Head of caudate nucleus (tissue), 42 donors: Measurements from ENCODE around the gene CALHM2.
A peak's percentile ranks its signal among the peaks of the same experiment; 100 is the strongest.

Experiments used
- DNase-seq, 42 donors: peaks; one replicate each; pipeline versions ENCODE4 v3.0.0 to v3.0.0-alpha.2; 2020 to 2021; ENCODE audit warnings: mixed read lengths in 7 of 42
- intact Hi-C: fragments of 100-400 bp; cut with DNase I; formaldehyde crosslinking; loops from one replicate; pipeline ENCODE4 v1.15.0; 2022

Gene CALHM2

DNA sequence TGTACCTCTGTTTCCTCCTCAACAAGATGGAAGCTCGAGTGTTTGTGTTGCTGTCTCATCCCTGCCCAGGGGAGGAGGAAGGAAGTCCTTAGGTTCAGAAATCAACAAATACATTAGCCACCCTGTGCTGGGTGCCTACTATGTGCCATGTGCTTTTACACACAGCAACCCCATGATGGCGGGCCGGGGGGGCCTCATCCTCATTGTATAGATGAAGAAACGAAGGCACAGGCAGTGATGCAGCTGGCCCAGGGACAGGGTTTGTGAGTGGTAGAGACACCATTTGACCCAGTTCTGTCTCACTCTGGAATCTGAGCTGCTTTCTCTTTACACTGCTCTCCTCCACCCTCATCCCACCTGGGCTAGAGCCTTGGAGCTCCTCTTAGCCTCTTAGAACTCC lies 1.9 kb upstream of the CALHM2 start:
- no peak for DNase-seq
- intact Hi-C loops = no loop called here

DNA sequence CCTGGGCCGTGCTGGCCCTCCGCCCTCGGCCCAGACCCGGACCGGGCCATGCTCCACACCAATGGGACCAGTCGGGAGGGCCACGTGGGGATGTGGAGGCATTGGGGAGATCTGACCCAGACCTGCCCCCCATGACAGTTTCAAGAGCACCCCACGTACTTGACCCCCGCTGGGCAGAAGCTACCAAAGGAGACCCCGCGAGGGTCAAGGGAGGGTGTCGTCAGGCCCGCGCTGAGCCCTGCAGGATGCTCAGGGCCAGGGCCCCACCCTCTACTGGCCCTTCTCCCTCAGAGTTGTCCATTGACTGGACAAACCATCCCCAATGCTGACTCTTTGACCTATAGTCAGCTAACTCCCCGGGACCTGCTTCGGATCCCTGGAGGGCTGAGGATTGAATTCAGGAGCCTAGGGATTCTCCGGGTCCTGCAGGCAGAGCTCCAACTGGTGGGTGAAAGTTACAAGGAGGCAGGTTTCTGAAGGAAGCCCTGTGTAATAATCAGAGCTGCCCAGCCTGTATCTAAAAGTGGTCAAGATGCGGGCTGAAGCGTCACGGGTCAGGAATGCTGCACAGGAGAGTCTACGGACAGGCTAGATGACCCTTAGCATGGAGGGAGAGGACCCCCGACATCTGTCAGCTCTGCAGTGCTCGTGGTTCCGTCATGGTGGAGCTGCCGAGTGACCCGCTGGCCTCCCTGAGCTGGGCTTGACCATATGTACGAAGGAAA lies 498 bp upstream of the CALHM2 start:
- intact Hi-C loops = no loop called here
- no peak for DNase-seq

DNA sequence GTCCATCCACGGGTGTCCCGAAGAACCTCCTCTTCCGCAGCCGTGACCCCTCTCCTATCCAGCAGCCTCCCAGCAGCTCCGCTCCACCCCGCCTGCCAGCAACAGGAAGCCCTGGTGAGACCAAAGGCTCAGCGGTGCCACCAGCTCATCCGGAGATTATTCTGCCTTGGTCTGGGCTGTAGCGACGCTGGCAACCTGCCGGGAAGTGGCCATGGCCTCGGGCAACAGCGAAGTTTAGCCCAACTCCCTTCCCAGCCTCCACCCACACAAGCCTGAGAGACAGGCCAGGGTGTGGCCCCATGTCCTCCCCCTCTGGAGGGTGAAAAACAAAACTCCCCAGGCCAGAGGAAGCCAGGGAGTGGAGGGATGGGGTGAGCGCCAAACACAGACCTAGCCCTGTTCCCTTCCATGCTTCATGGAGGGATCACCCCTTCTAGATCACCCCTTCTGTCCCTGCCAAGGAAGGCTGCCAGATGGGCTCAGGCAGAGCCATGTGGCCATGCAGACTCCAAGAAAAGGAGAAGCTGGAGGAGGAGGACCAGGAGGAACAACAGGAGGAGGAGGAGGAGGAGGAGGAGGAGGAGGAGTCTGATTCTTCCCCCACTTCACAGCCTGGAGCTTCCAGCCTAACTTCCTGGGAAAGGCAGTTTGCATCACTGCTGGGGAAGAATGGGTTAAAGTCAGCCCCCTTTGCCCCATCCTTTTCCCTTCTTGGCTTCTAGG lies 918 bp downstream of the CALHM2 start:
- intact Hi-C loops = no loop called here
- DNase-seq = peak in 13 of 42 donors; percentile 5 to 54 (median 20)

DNA sequence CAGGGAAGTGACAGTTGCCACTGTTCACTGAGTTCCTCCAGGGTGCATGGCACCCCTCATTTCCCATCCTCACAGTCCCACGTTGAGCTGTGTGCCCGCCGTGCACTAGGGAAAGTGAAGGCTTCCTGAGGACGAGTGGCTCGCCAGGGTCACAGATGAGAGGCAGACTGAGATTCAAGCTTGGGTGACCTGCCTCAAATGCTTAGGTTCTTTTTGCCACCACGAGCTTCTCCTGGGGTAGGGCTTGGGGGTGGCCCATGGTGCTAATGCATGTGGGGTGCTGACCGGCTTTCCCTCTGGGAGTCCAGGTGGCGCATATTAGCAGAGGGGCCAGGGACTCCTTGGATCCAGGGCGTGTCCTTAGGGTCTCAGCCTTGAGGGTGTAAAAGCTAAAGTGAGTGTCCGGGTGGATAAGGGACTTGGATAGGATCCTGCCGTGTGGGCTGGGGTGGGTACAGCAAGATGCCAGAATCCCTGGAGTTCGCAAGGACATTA lies 1.9 kb downstream of the CALHM2 start:
- no peak for DNase-seq
- intact Hi-C loops = no loop called here

DNA sequence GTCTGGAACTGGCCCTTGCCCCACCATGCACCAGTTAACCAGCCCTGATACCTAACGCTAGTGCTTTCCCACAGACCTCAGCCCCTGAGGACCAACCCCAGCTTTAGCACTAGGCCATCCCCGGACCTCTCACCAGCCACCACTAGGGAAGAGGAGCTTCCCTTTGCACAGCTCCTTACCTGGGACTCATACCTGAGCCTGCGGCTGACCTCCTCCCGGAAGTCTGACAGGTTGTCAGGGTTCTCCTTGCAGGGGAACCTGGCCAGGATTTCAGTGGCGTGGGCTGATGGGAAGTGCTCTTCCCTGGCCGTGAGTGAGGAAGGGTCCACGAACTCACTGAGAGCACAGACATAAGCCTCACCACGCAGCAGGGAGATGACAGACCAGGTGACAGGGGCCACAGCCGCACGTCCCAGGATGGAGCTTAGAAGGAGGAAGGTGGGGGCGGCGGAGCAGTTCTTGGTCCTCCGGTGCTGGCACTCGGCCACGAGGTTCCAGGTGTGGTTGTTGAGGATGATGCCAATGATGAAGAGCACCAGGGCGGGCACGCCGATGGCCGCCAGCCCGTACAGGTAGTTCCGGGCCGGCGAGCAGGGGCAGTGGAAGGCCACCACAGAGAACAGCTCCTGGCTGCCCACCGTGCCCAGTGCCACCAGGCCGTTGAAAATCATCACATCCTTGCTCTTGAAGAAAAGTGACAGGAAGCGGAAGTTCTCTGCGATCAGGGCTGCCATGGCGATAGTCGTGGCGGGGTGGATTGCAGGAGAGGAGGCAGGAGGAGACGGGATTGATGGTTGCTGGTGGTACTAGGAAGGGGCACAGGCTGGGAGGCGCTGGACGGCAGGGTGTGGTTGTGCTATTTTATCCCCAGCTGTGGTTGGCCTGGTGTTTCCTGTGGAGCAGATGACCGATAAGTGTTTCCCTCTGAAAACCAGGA lies 2.7 kb downstream of the CALHM2 start:
- DNase-seq = no peak

DNA sequence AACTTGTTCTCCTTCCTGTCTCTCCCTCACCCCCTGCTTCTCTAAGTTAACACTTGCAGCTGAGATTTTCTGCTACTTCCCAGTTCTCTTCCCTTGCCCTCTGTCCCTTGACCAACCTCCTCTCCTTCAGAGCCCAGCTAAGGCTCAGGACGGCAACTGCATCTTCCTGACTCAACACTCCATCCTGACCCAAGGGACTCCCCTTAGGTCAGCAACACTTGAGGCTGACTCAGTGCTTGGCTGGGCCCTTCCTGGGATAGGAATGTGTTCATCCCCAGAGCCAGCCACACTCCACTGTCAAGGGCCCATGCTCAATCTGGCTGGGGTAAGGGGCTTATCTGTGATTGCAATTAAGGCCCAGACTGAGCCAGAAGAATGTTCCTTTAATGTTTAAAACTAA lies 3.4 kb downstream of the CALHM2 start:
- intact Hi-C loops = no loop called here
- no peak for DNase-seq

More for the DNA sequence above, 2.7 kb downstream of the CALHM2 start:
- intact Hi-C loops = no loop called here

GRCh38 chr10:103447187-103447586 lies 5.0 kb downstream of the CALHM2 start:
- intact Hi-C loops = no loop called here

DNA sequence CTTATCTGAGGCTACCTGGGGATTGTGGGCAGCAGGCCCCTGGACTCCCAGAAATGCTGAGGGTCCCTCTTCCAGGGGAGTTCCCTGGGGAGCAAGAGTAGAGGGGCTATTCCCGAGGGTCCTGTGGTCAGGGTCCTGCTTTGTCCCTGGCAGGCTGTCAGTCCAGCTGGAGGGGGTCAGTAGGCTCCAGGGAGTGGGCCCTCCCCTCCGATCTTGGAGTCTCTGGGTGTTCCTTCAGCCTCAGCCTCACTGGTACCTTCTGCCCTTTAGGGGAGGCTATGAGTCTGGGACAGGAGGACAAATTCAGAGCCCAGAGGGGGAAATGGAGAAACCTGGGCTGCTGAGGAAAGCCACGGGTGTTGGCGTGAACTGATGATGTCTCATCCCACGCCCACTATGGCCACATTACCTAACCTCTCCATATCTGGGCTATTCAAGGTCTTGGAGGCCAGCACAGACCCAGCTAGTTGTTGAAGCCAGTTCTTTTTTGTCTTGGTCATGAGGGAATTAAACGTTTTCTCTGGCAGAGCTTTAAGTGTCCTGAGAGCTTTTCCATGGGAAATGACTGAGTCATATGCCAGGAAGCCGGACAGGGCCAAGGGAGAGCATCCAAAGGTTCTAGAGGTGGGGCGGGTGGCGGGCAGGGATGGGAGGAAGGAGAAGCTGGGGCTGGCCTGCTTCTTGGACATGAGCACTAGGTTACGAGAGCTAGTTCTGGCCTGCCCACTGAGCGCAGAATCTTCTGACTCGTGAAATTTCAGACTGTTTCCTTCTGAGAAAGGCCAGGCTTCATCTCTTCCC lies 6.2 kb downstream of the CALHM2 start:
- peak in 6 of 42 donors; percentile 12 to 44 (median 21) for DNase-seq
- intact Hi-C loops = no loop called here

More at GRCh38 chr10:103447187-103447586, 5.0 kb downstream of the CALHM2 start:
- no peak for DNase-seq

GRCh38 chr10:103445366-103445765 lies 6.8 kb downstream of the CALHM2 start:
- DNase-seq = no peak
- intact Hi-C loops = no loop called here

DNA sequence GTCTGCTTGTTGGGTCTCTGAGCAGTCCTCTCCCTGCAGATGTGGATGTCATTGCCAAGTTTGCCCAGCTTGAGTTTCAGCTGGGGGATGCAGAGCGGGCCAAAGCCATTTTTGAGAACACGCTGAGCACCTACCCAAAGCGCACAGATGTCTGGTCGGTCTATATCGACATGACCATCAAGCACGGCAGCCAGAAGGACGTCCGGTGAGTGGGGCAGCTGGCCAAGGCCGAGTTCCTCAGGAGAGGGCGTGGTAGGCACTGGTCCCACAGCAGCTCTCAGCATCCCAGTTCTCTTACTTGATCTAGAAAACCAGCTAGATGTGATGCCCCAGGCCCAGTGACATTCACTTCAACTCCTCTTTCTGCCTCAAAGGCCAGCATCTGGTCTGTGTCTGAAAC lies 7.7 kb downstream of the CALHM2 start:
- no peak for DNase-seq
- intact Hi-C loops = no loop called here

GRCh38 chr10:103443475-103444185 lies 8.5 kb downstream of the CALHM2 start:
- DNase-seq = no peak
- intact Hi-C loops = no loop called here

GRCh38 chr10:103442031-103442461 lies 10.1 kb downstream of the CALHM2 start:
- intact Hi-C loops = no loop called here
- peak in 10 of 42 donors; percentile 7 to 43 (median 26) for DNase-seq

- intact Hi-C loops = no loop called here
- no peak for DNase-seq
Measured at GRCh38 chr10:103441611-103442010, 10.6 kb downstream of the CALHM2 start.

- intact Hi-C loops = no loop called here
Measured at GRCh38 chr10:103441206-103441605, 11.0 kb downstream of the CALHM2 start.

DNA sequence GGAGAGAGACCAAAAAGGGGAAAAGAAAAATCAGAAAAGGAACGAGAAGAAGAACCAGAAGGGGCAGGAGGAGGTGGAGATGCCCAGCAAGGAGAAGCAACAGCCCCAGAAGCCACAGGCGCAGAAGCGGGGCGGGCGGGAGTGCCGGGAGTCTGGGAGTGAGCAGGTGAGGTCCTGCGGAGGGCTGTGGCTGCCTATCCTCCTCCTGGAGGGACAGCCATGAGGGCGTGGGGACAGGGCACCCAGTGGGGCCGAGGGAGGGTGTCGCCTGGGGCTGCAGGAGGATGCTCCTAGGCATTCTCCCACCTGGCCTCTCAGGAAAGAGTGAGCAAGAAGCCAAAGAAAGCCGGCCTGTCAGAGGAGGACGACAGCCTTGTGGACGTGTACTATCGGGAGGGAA lies 11.8 kb downstream of the CALHM2 start:
- no peak for DNase-seq
- intact Hi-C loops = no loop called here

More at GRCh38 chr10:103441206-103441605, 11.0 kb downstream of the CALHM2 start:
- DNase-seq = no peak

DNA sequence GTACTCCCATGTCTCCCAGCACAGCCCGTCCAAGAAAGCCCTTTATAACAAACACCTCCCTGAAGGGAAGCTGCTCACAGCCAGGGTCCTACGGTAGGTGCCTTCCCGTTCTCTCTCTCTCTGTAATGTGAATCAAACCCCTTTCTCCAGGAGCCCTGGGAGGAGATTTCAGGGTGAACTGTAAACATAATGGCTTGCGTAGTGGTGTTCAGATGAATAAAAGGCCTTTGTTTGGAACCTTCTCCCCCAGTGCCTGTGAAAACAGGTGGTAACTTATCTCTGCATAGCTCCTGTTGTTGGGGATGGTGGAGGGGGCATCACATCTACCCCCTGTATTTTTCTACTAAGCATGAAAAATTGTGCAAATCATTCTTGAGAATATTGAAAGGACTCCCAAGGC lies 12.4 kb downstream of the CALHM2 start:
- DNase-seq = no peak
- intact Hi-C loops = no loop called here

- no peak for DNase-seq
- intact Hi-C loops = no loop called here
Measured at GRCh38 chr10:103433858-103434257, 18.3 kb downstream of the CALHM2 start.

DNA sequence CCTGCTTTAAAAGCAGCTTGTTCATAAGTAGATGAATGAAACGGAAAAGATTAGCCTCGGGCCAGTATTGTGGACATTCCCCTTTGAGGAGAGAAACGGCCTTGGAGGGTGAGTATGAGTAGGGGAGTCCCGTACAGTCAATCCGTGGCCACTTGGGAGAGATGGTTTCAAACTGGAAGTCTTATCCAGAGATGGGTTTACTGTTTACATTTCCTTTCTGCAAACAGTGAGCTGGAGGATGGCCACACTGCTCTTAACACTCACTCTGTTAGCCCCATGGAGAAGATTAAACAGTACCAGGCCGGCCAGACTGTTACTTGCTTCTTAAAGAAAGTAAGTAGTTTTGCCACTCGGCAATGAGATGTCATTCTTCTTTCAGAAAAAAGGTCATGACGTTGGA lies 20.3 kb downstream of the CALHM2 start:
- no peak for DNase-seq
- intact Hi-C loops = no loop called here
